GM12873 (cell line): ENCODE data around the gene C13orf42.

ENCODE experiments used
- CTCF ChIP-seq: IDR thresholded peaks from 2 replicates; pipeline ENCODE4 v1.5.1; 2012; ENCODE audit warnings: low read depth, mild to moderate bottlenecking, moderate library complexity, low read length, control low read depth; ENCODE audit not compliant: insufficient read depth; ENCODE audit errors: missing control alignments

Gene C13orf42

GRCh38 chr13:51048166-51048461 is 63.0 kb downstream of the C13orf42 start:
- TF ChIP-seq CTCF: no peak

- no peak for TF ChIP-seq CTCF
These were observed 63.5 kb downstream of the C13orf42 start for GRCh38 chr13:51047434-51048165.

- no peak for TF ChIP-seq CTCF
These were observed 65.6 kb downstream of the C13orf42 start for GRCh38 chr13:51045451-51045850.

GRCh38 chr13:51044023-51044665 is 66.9 kb downstream of the C13orf42 start:
- no peak for TF ChIP-seq CTCF

- TF ChIP-seq CTCF: no peak
These were observed 67.8 kb downstream of the C13orf42 start for GRCh38 chr13:51043310-51043709.

GRCh38 chr13:51041710-51042109 is 69.4 kb downstream of the C13orf42 start:
- no peak for TF ChIP-seq CTCF

- TF ChIP-seq CTCF: no peak
These were observed 69.9 kb downstream of the C13orf42 start for GRCh38 chr13:51041126-51041525.
